H1 (cell line): ENCODE measurements around the gene OSBPL6. TPM values are rescaled to one million over a fixed set of nuclear protein-coding genes. Genes with fewer than 3 reads are reported as not detected.

Experiments used
- CTCF ChIA-PET: fragments of 300-600 bp; sonication (Branson Sonifier 250); formaldehyde crosslinking; loops from one replicate; lab custom pipeline; 2021; ENCODE audit not compliant: partially characterized antibody; lab: Charles Lee
- POLR2A ChIA-PET: fragments of 300-600 bp; sonication (Branson Sonifier 250); formaldehyde crosslinking; loops from one replicate; lab custom pipeline; 2021; ENCODE audit warnings: inconsistent platforms; ENCODE audit not compliant: partially characterized antibody; lab: Charles Lee
- DNase-seq, 2 experiments: peaks; one replicate each; pipeline versions ENCODE4 v3.0.0 to v3.0.0-alpha.2; 2010 to 2022; ENCODE audit warnings: low spot score in 2 of 2, low read depth in 1 of 2, mixed read lengths in 1 of 2
- FAIRE-seq: peaks from 2 replicates; lab custom pipeline; 2011; peaks lifted over from hg19 to GRCh38; lab: Jason Lieb, UNC
- H2AFZ ChIP-seq: 2 replicates; pipeline ENCODE4 v1.8.1; 2012; ENCODE audit warnings: low read length, inconsistent platforms
- H2AK5ac ChIP-seq: 2 replicates; pipeline ENCODE4 v1.6.1; 2013; ENCODE audit warnings: low read depth, low read length
- H2BK120ac ChIP-seq: replicated peaks from 2 replicates; pipeline ENCODE3; 2013; ENCODE audit warnings: low read depth, low read length, inconsistent platforms
- H2BK12ac ChIP-seq: 2 replicates; pipeline ENCODE4 v1.6.1; 2013; ENCODE audit warnings: low read depth, low read length
- H2BK15ac ChIP-seq: 2 replicates; pipeline ENCODE4 v1.6.1; 2013; ENCODE audit warnings: low read length
- H2BK20ac ChIP-seq: 2 replicates; pipeline ENCODE4 v1.6.1; 2013; ENCODE audit warnings: low read length
- H2BK5ac ChIP-seq: 2 replicates; pipeline ENCODE4 v1.6.1; 2013; ENCODE audit warnings: low read depth, low read length
- H3K14ac ChIP-seq: 2 replicates; pipeline ENCODE4 v1.6.1; 2013; ENCODE audit warnings: inconsistent platforms; ENCODE audit not compliant: insufficient read length
- H3K18ac ChIP-seq: 2 replicates; pipeline ENCODE4 v1.6.1; 2013; ENCODE audit warnings: low read length; ENCODE audit errors: extremely low read depth
- H3K23ac ChIP-seq: 2 replicates; pipeline ENCODE4 v1.6.1; 2013; ENCODE audit warnings: inconsistent platforms; ENCODE audit not compliant: insufficient read length
- H3K23me2 ChIP-seq: 2 replicates; pipeline ENCODE4 v1.6.1; 2013; ENCODE audit warnings: low read depth, low read length
- H3K27ac ChIP-seq: 2 replicates; pipeline ENCODE4 v1.6.1; 2011; ENCODE audit warnings: low read depth, low read length, inconsistent platforms
- H3K27me3 ChIP-seq, 4 experiments: replicated peaks in 1 of 4; 1 replicate in 1 of 4; 2 replicates in 3 of 4; pipeline versions ENCODE4 v1.6.1 to v1.8.1; 2011 to 2013; ENCODE audit warnings: low read length in 3 of 4, mild to moderate bottlenecking in 3 of 4, inconsistent platforms in 2 of 4, mixed read lengths in 2 of 4, moderate library complexity in 1 of 4; ENCODE audit not compliant: control insufficient read depth in 3 of 4, insufficient read depth in 3 of 4; ENCODE audit errors: extremely low read depth in 1 of 4
- H3K36me3 ChIP-seq, 4 experiments: 2 replicates each; pipeline versions ENCODE4 v1.6.1 to v1.8.1; 2011 to 2013; ENCODE audit warnings: mild to moderate bottlenecking in 4 of 4, low read length in 3 of 4, moderate library complexity in 2 of 4, control low read depth in 1 of 4, inconsistent platforms in 1 of 4; ENCODE audit not compliant: insufficient read depth in 4 of 4, control insufficient read depth in 2 of 4
- H3K4ac ChIP-seq: replicated peaks from 2 replicates; pipeline ENCODE3; 2013; ENCODE audit warnings: low read length, low read depth, mixed read lengths, inconsistent platforms; ENCODE audit not compliant: insufficient read length
- H3K4me1 ChIP-seq, 4 experiments: replicated peaks in 1 of 4; 1 replicate in 1 of 4; 2 replicates in 3 of 4; pipeline versions ENCODE4 v1.6.1 to v1.8.1; 2011 to 2013; ENCODE audit warnings: low read length in 3 of 4, inconsistent platforms in 2 of 4, mixed read lengths in 1 of 4; ENCODE audit not compliant: insufficient read depth in 4 of 4, control insufficient read depth in 3 of 4
- H3K4me2 ChIP-seq, 2 experiments: 2 replicates each; pipeline versions ENCODE4 v1.6.1 to v1.8.1; 2011 to 2013; ENCODE audit warnings: low read depth in 2 of 2, low read length in 2 of 2, control low read depth in 1 of 2, inconsistent platforms in 1 of 2, mild to moderate bottlenecking in 1 of 2; ENCODE audit not compliant: insufficient read depth in 1 of 2
- H3K4me3 ChIP-seq, 4 experiments: fragments of 200-600, 300-600 bp in 1 of 4; sonication (generic), shearing (Covaris generic), sonication (Bioruptor Twin) in 1 of 4; 2 replicates each; pipeline versions ENCODE4 v1.5.1 to v1.8.1; 2011 to 2016; ENCODE audit warnings: low read length in 4 of 4, low read depth in 3 of 4, control low read depth in 2 of 4, inconsistent platforms in 2 of 4, mild to moderate bottlenecking in 2 of 4, mixed read lengths in 1 of 4, moderate library complexity in 1 of 4; ENCODE audit not compliant: insufficient read depth in 2 of 4; ENCODE audit errors: extremely low read depth in 1 of 4
- H3K56ac ChIP-seq: replicated peaks from 2 replicates; pipeline ENCODE3; 2013; ENCODE audit warnings: low read depth, mild to moderate bottlenecking, mixed read lengths, low read length, inconsistent platforms; ENCODE audit not compliant: insufficient read length
- H3K79me1 ChIP-seq: 2 replicates; pipeline ENCODE4 v1.6.1; 2013; ENCODE audit warnings: low read depth, low read length, control low read depth
- H3K79me2 ChIP-seq, 2 experiments: 2 replicates each; pipeline versions ENCODE4 v1.6.1 to v1.8.1; 2012 to 2013; ENCODE audit warnings: low read length in 2 of 2, mild to moderate bottlenecking in 2 of 2, inconsistent platforms in 1 of 2; ENCODE audit not compliant: insufficient read depth in 2 of 2, control insufficient read depth in 1 of 2
- H3K9ac ChIP-seq, 4 experiments: replicated peaks in 1 of 4; 1 replicate in 1 of 4; 2 replicates in 3 of 4; pipeline versions ENCODE4 v1.6.1 to v1.8.1; 2011 to 2013; ENCODE audit warnings: low read depth in 3 of 4, low read length in 3 of 4, control low read depth in 2 of 4, mild to moderate bottlenecking in 2 of 4, moderate library complexity in 2 of 4, inconsistent platforms in 1 of 4; ENCODE audit errors: extremely low read depth in 1 of 4
- H3K9me3 ChIP-seq, 2 experiments: 2 replicates each; pipeline versions ENCODE4 v1.6.1 to v1.8.1; 2012 to 2013; ENCODE audit warnings: mild to moderate bottlenecking in 2 of 2, moderate library complexity in 2 of 2, control low read depth in 1 of 2, inconsistent platforms in 1 of 2, low read depth in 1 of 2, low read length in 1 of 2, mixed read lengths in 1 of 2; ENCODE audit not compliant: insufficient read depth in 2 of 2
- H4K20me1 ChIP-seq, 2 experiments: replicated peaks in 1 of 2; 2 replicates each; pipeline versions ENCODE3 to v1.8.1; 2011 to 2013; ENCODE audit warnings: inconsistent platforms in 2 of 2, low read length in 2 of 2, mild to moderate bottlenecking in 1 of 2; ENCODE audit not compliant: insufficient read depth in 2 of 2, control insufficient read depth in 1 of 2
- H4K5ac ChIP-seq: 2 replicates; pipeline ENCODE4 v1.6.1; 2013; ENCODE audit warnings: low read length, low read depth, mixed read lengths, inconsistent platforms; ENCODE audit not compliant: insufficient read length
- H4K8ac ChIP-seq: 2 replicates; pipeline ENCODE4 v1.8.0; 2013; ENCODE audit warnings: mild to moderate bottlenecking, moderate library complexity, low read length, inconsistent platforms; ENCODE audit not compliant: insufficient read depth; ENCODE audit errors: extremely low read depth
- H4K91ac ChIP-seq: replicated peaks from 2 replicates; pipeline ENCODE3; 2013; ENCODE audit warnings: low read length, mixed read lengths, inconsistent platforms; ENCODE audit not compliant: insufficient read length
- ATF3 ChIP-seq: IDR thresholded peaks from 2 replicates; pipeline ENCODE4 v1.6.1; 2011; ENCODE audit warnings: low read depth, mild to moderate bottlenecking, low read length; ENCODE audit not compliant: insufficient read depth
- CBX8 ChIP-seq: fragments of 300-800, 300-1000 bp; sonication (generic); IDR thresholded peaks from 2 replicates; pipeline ENCODE4 v1.7.1; 2016; ENCODE audit warnings: low read depth, low read length, borderline replicate concordance
- EGR1 ChIP-seq: IDR thresholded peaks from 2 replicates; pipeline ENCODE4 v1.6.1; 2011; ENCODE audit warnings: low read depth, low read length, borderline replicate concordance
- EZH2 ChIP-seq: fragments of 200-600 bp; sonication (generic); IDR thresholded peaks from 2 replicates; pipeline ENCODE4 v1.7.1; 2012; ENCODE audit warnings: low read depth, mild to moderate bottlenecking, moderate library complexity, low read length, inconsistent platforms; ENCODE audit not compliant: severe bottlenecking
- GABPA ChIP-seq: IDR thresholded peaks from 2 replicates; pipeline ENCODE4 v1.6.1; 2011; ENCODE audit warnings: mild to moderate bottlenecking, low read length, moderate library complexity, borderline replicate concordance; ENCODE audit not compliant: insufficient read depth
- GTF2F1 ChIP-seq: IDR thresholded peaks from 2 replicates; pipeline ENCODE4 v1.6.1; 2012; ENCODE audit warnings: low read depth, low read length, improper control_type of control experiment, borderline replicate concordance
- JUN ChIP-seq: IDR thresholded peaks from 2 replicates; pipeline ENCODE4 v1.6.1; 2011; ENCODE audit warnings: low read depth, mild to moderate bottlenecking, improper control_type of control experiment, low read length
- MAX ChIP-seq: IDR thresholded peaks from 2 replicates; pipeline ENCODE4 v1.6.1; 2012; ENCODE audit warnings: inconsistent platforms
- RBBP5 ChIP-seq: IDR thresholded peaks from 2 replicates; pipeline ENCODE4 v1.7.1; 2012; ENCODE audit warnings: low read depth, mild to moderate bottlenecking, inconsistent platforms, low read length, moderate library complexity, borderline replicate concordance
- RNF2 ChIP-seq: fragments of 200-900, 300-1000 bp; sonication (generic); IDR thresholded peaks from 2 replicates; pipeline ENCODE4 v1.7.1; 2016; ENCODE audit warnings: borderline replicate concordance, low read depth, mild to moderate bottlenecking, antibody characterized with exemption, low read length; ENCODE audit not compliant: poor library complexity, severe bottlenecking; ENCODE audit errors: missing control alignments
- RXRA ChIP-seq: IDR thresholded peaks from 2 replicates; pipeline ENCODE4 v1.6.1; 2011; ENCODE audit warnings: low read depth, mild to moderate bottlenecking, low read length, moderate library complexity; ENCODE audit not compliant: insufficient read depth
- SAP30 ChIP-seq: fragments of 300-600 bp; sonication (generic); IDR thresholded peaks from 2 replicates; pipeline ENCODE4 v1.7.1; 2012; ENCODE audit warnings: low read length, moderate library complexity, mild to moderate bottlenecking, inconsistent platforms; ENCODE audit not compliant: insufficient read depth, insufficient replicate concordance
- SIRT6 ChIP-seq: IDR thresholded peaks from one replicate; pipeline ENCODE4 v1.7.1; 2012; ENCODE audit warnings: low read length, inconsistent platforms
- WGBS, 2 experiments: shearing (Covaris generic) in 1 of 2; methylation state at CpG; one replicate each; pipeline versions ENCODE4 v1.1.6 to v1.1.7; 2013 to 2015; ENCODE audit warnings: low lambda C conversion rate in 2 of 2, mixed read lengths in 2 of 2, inconsistent platforms in 1 of 2, low coverage in 1 of 2, missing lambda C conversion rate in 1 of 2; ENCODE audit not compliant: insufficient replicate concordance in 2 of 2, insufficient coverage in 1 of 2, insufficient read length in 1 of 2; ENCODE audit errors: extremely low coverage in 1 of 2, missing lambda C conversion rate in 1 of 2; 5-methylcytosine and 5-hydroxymethylcytosine counted together
- polyA plus RNA-seq, 7 experiments: library from polyadenylated mRNA; depleted of rRNA in 3 of 7; stranded (reverse) in 5 of 7; unstranded in 2 of 7; fragments of >200 nt in 5 of 7; fragments of 200-250 nt in 2 of 7; gene quantifications; 1 replicate in 5 of 7; 2 replicates in 1 of 7; 4 replicates in 1 of 7; pipeline versions ENCODE4 v1.2.1 to v1.2.3, GENCODE V29; 2011 to 2013; ENCODE audit warnings: missing spikeins in 2 of 7, mixed read lengths in 2 of 7
- total RNA-seq: library from RNA; stranded (reverse); fragmentation: NEBNext Ultra II Directional; extraction: Animal tissue kit (Norgen Biotek cat#: 25700); gene quantifications from 2 replicates; pipeline ENCODE4 v1.2.1, GENCODE V29; 2021

OSBPL6 gene
- total and polyA plus RNA-seq, 2 of the 8 experiments (the other 6 are each of a cell fraction or from before 2014, with no cell fraction given): 1.7 to 5.6 TPM

- H3K4me2 ChIP-seq: no peak overlapping the region
- no peaks in the 10 kb centered on the region for H3K27me3 ChIP-seq
- no peak overlapping the region for H2BK15ac ChIP-seq
- DNase-seq (no peak), FAIRE-seq (no peak)
- no peak overlapping the region for H2BK5ac ChIP-seq
- H2AFZ ChIP-seq: no peak overlapping the region
- H4K8ac ChIP-seq: no peak overlapping the region
- no peaks in the 10 kb centered on the region for H3K79me2 ChIP-seq
- H3K23me2 ChIP-seq: no peaks in the 10 kb centered on the region
- no peak overlapping the region for H3K23ac ChIP-seq
- no peaks in the 10 kb centered on the region for H4K20me1 ChIP-seq
- no peak overlapping the region for H3K4ac ChIP-seq
- no peaks in the 10 kb centered on the region for H3K79me1 ChIP-seq
- no peak overlapping the region for H2BK12ac ChIP-seq
- CTCF ChIA-PET: interaction anchor here (2.7 kb wide), 1 partner anchor 73 kb away, joined by 6 read pairs; no protein-coding TSS in a partner anchor
- no peak overlapping the region for H3K14ac ChIP-seq
- no peak overlapping the region for H4K91ac ChIP-seq
- 80% methylated on average over 5 of the region's 5 CpGs; no CpG with 5 or more reads in 1 of the 2 experiments for WGBS, 2 experiments
- POLR2A ChIA-PET: no interaction called here
- no peaks in the 10 kb centered on the region for H3K9me3 ChIP-seq
- no peak overlapping the region for H4K5ac ChIP-seq
- H3K36me3 ChIP-seq: no peaks in the 10 kb centered on the region
- H2AK5ac ChIP-seq: no peak overlapping the region
- no peak overlapping the region for H3K4me3 ChIP-seq
- no peak overlapping the region for H3K9ac ChIP-seq
- no peak overlapping the region for H3K18ac ChIP-seq
- H3K27ac ChIP-seq: no peak overlapping the region
- no peak overlapping the region for H3K56ac ChIP-seq
- no peak overlapping the region for H2BK20ac ChIP-seq
- H2BK120ac ChIP-seq: no peak overlapping the region
- no peaks in the 10 kb centered on the region for H3K4me1 ChIP-seq
- TF ChIP-seq MAX: no peak
- no peak for TF ChIP-seq GABPA
- no peak for TF ChIP-seq EGR1
- TF ChIP-seq RBBP5: no peak
- TF ChIP-seq SIRT6: no peak
- no peak for TF ChIP-seq ATF3
- TF ChIP-seq CBX8: no peak
- no peak for TF ChIP-seq RXRA
- TF ChIP-seq GTF2F1: no peak
- no peak for TF ChIP-seq RNF2
- no peak for TF ChIP-seq EZH2
- no peak for TF ChIP-seq JUN
- no peak for TF ChIP-seq SAP30
These were observed 129.8 kb downstream of the OSBPL6 start for GRCh38 chr2:178324077-178324476.
